IMR-90 (cell line): ENCODE results near the gene GCC1.
A peak's percentile ranks its signal among the peaks of the same experiment; 100 is the strongest.

Source experiments
- BHLHE40 ChIP-seq: fragments of 150-350 bp; IDR thresholded peaks from 2 replicates; pipeline ENCODE4 v1.6.1; 2016; ENCODE audit warnings: mild to moderate bottlenecking, low read depth, low read length
- CEBPB ChIP-seq: IDR thresholded peaks from 2 replicates; pipeline ENCODE4 v1.6.1; 2012; ENCODE audit warnings: low read depth, low read length, improper control_type of control experiment
- CTCF ChIP-seq: conservative IDR thresholded peaks from 2 replicates; pipeline ENCODE4 v1.5.1; 2012; ENCODE audit warnings: mild to moderate bottlenecking, low read depth, low read length, improper control_type of control experiment
- FOS ChIP-seq: fragments of 150-350 bp; IDR thresholded peaks from 2 replicates; pipeline ENCODE4 v1.6.1; 2016; ENCODE audit warnings: low read depth, low read length
- MAZ ChIP-seq: IDR thresholded peaks from 2 replicates; pipeline ENCODE4 v1.6.1; 2012; ENCODE audit warnings: low read depth, mild to moderate bottlenecking, low read length, improper control_type of control experiment, moderate library complexity, borderline replicate concordance
- MXI1 ChIP-seq: IDR thresholded peaks from 2 replicates; pipeline ENCODE4 v1.6.1; 2012; ENCODE audit warnings: low read depth, mild to moderate bottlenecking, low read length, moderate library complexity, borderline replicate concordance
- NFE2L2 ChIP-seq: fragments of 150-350 bp; IDR thresholded peaks from 2 replicates; pipeline ENCODE4 v1.6.1; 2016; ENCODE audit warnings: low read depth, mild to moderate bottlenecking, low read length
- POLR2A ChIP-seq: IDR thresholded peaks from 2 replicates; pipeline ENCODE4 v1.6.1; 2012; ENCODE audit warnings: mild to moderate bottlenecking, low read depth, low read length
- RAD21 ChIP-seq: IDR thresholded peaks from 2 replicates; pipeline ENCODE4 v1.6.1; 2012; ENCODE audit warnings: low read length, improper control_type of control experiment
- RCOR1 ChIP-seq: IDR thresholded peaks from 2 replicates; pipeline ENCODE4 v1.6.1; 2012; ENCODE audit warnings: mild to moderate bottlenecking, low read length, improper control_type of control experiment; ENCODE audit not compliant: insufficient replicate concordance
- RFX5 ChIP-seq: IDR thresholded peaks from 2 replicates; pipeline ENCODE4 v1.8.0; 2012; ENCODE audit warnings: low read depth, mild to moderate bottlenecking, low read length, moderate library complexity
- SMC3 ChIP-seq: fragments of 150-350 bp; IDR thresholded peaks from 2 replicates; pipeline ENCODE4 v1.6.1; 2016; ENCODE audit warnings: low read depth, mild to moderate bottlenecking, antibody characterized with exemption, low read length, moderate library complexity
- USF2 ChIP-seq: fragments of 150-350 bp; IDR thresholded peaks from 2 replicates; pipeline ENCODE4 v1.6.1; 2017; ENCODE audit warnings: mild to moderate bottlenecking, antibody characterized with exemption, low read length, low read depth

- TF ChIP-seq RAD21 (no peak), CTCF (peak; percentile 40), POLR2A (no peak), CEBPB (no peak), MAZ (no peak), RFX5 (no peak), RCOR1 (no peak), BHLHE40 (no peak), USF2 (no peak), FOS (no peak), SMC3 (no peak), MXI1 (no peak), NFE2L2 (no peak)
Measured at GRCh38 chr7:127629268-127629854, 44.0 kb upstream of the GCC1 start.
